ENCODE data around the gene DDX11.
"Not testable (repeated sequence)": the region's sequence is repeated elsewhere in the genome, so short reads cannot be mapped to it uniquely, and the experiment has no call there.

Gene DDX11

GRCh38 chr12:31100503-31101208 lies 27.0 kb downstream of the DDX11 start:
- peak; percentile 42 for DNase-seq

GRCh38 chr12:31102125-31102524 lies 28.5 kb downstream of the DDX11 start:
- DNase-seq: not testable (repeated sequence)

GRCh38 chr12:31102596-31102995 lies 28.9 kb downstream of the DDX11 start:
- DNase-seq: not testable (repeated sequence)

GRCh38 chr12:31103561-31103975 lies 29.9 kb downstream of the DDX11 start:
- DNase-seq: peak; percentile 93

GRCh38 chr12:31104220-31104619 lies 30.6 kb downstream of the DDX11 start:
- DNase-seq: not testable (repeated sequence)

GRCh38 chr12:31104773-31105172 lies 31.1 kb downstream of the DDX11 start:
- not testable (repeated sequence) for DNase-seq

GRCh38 chr12:31105668-31106067 lies 32.0 kb downstream of the DDX11 start:
- DNase-seq: no peak

- peak; percentile 70 for DNase-seq
These were observed 32.6 kb downstream of the DDX11 start for GRCh38 chr12:31106101-31106803.

GRCh38 chr12:31109773-31110172 lies 36.1 kb downstream of the DDX11 start:
- not testable (repeated sequence) for DNase-seq

GRCh38 chr12:31110263-31110662 lies 36.6 kb downstream of the DDX11 start:
- DNase-seq: peak; percentile 55

- not testable (repeated sequence) for DNase-seq
These were observed 41.5 kb downstream of the DDX11 start for GRCh38 chr12:31115092-31115601.

- DNase-seq: not testable (repeated sequence)
These were observed 43.2 kb downstream of the DDX11 start for GRCh38 chr12:31116846-31117202.

GRCh38 chr12:31117203-31118011 lies 43.7 kb downstream of the DDX11 start:
- DNase-seq: no peak

GRCh38 chr12:31118347-31119191 lies 44.9 kb downstream of the DDX11 start:
- DNase-seq: peak; percentile 51

GRCh38 chr12:31119192-31119802 lies 45.6 kb downstream of the DDX11 start:
- no peak for DNase-seq

- no peak for DNase-seq
These were observed 46.1 kb downstream of the DDX11 start for GRCh38 chr12:31119803-31120211.

- DNase-seq: no peak
These were observed 46.8 kb downstream of the DDX11 start for GRCh38 chr12:31120392-31121008.

- DNase-seq: not testable (repeated sequence)
These were observed 47.5 kb downstream of the DDX11 start for GRCh38 chr12:31121022-31121728.

GRCh38 chr12:31122481-31122880 lies 48.8 kb downstream of the DDX11 start:
- no peak for DNase-seq

- DNase-seq: not testable (repeated sequence)
These were observed 50.5 kb downstream of the DDX11 start for GRCh38 chr12:31124158-31124557.

- DNase-seq: not testable (repeated sequence)
These were observed 51.5 kb downstream of the DDX11 start for GRCh38 chr12:31125171-31125570.
